ENCODE data around the gene MRPL20.
"Not testable (repeated sequence)": the region's sequence is repeated elsewhere in the genome, so short reads cannot be mapped to it uniquely, and the experiment has no call there.

MRPL20 gene

DNA sequence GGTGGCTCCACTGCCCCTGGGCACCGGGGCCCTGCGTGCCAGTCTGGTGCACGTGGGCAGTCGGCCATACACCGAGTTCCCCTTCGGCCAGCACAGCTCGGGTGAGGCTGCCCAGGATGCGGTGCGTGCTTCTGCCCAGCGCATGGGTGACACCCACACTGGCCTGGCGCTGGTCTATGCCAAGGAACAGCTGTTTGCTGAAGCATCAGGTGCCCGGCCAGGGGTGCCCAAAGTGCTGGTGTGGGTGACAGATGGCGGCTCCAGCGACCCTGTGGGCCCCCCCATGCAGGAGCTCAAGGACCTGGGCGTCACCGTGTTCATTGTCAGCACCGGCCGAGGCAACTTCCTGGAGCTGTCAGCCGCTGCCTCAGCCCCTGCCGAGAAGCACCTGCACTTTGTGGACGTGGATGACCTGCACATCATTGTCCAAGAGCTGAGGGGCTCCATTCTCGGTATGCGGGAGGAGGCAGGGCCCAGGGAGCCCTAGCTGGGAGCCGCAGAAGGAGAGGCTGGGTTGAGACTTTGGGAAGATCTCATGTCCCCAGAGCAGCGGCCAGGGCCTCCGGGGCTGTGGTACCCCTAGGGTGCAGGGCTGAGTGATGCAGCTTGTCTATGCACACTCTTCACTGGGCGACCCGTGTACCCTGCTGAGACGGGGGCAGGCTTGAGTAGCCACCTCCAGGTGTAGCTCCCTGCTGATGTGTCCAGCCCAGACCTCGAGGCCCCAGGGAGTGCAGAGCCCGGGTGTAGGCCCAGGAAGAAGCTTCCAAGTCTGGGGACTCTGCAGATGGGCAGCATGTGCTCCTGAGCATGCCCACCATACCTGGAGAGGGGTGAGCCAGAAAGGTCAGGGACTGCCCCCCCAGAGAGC is 30.2 kb upstream of the MRPL20 start:
- no peak for DNase-seq

DNA sequence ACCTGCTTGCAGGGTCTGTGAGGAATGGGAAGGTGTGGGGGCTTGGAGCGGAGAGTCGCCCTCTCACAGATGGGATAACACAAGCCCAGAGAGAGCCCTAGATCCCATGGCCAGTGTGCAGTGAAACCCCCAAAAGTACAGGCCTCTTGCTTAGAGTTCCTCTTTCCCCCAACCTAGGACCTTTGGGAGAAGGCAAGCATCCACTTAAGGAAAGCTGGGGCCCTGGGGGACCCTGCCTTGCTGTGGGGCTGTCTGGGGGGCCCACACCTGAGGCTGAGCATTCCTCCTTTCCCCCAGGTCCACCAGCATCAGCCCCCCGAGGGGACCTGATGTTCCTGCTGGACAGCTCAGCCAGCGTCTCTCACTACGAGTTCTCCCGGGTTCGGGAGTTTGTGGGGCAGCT is 29.5 kb upstream of the MRPL20 start:
- no peak for DNase-seq

DNA sequence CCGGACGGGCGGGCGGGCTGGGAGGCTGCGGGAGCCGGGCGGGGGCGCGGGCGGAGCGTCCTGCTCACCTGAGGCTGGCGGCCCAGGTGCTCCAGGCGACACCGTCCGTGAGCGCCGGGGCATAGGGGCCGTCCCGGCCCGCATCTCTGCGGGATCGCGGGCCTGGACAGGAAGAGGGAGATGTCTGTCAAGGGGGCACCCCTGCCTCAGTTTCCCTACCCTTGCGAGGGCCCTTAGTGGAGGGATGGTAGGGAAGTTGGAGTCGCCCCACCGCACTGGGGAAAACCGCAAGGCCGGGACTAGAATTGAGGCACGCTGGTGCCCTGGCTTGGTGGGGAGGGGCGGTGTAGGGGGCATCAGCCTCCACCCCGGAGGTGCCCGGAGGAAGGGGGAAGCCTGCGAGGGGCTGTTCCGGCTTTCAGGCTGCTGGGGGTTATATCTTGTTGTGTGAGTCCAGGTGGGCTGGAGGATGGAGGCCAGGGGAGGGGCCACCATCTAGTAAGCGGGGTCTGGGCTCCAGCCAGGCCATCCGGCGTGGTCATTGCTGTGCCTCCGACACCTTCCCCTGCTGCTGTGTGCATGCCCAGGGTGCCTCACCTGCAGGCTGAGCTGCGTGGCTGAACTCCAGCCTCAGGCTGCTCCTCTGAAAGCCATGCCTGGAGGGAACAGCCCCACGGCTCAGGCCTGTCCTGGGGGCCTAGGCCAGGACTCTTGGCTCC is 29.0 kb upstream of the MRPL20 start:
- no peak for DNase-seq

DNA sequence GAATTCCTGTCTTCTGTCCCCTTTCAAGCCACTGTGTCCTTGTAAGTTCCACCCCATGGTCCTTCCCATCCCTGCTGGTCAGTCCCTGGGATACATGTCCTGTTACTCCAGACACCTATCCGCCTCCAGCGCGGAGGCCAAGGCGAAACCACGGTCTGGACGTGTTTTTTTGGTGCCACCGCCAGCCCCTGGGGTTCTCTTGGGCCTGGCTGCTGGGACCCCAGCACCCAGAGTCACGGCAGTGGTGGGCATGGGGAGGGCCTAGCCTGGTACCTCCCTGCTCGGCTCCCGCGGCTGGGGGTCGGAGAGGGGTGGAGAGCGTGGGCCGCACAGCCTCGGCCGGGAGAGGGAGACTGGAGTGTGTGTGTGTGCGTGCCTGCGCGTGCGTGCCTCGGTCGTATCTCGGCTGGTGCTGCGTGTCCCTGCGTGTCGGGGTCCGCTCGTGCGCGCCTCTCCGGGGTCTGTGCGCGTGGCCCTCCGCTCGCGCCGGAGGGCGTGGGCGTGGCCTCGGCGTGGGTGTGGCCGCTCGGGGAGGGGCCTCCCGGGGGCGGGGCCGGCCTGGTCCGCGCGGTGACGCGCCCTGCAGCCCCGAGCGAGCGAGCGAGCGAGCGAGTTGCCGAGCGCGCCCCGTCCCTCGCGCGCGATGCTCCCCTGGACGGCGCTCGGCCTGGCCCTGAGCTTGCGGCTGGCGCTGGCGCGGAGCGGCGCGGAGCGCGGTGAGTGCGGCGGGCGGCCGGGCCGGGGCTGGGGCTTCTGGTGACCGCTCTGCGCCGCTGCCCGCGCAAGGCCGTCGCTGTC is 28.2 kb upstream of the MRPL20 start, which contains the start of gene VWA1:
TSS of gene VWA1 (plus strand) at position 585 of the 798 bp plus-strand sequence. CDS start at position 644, 59 bp downstream.
- DNase-seq: no peak

DNA sequence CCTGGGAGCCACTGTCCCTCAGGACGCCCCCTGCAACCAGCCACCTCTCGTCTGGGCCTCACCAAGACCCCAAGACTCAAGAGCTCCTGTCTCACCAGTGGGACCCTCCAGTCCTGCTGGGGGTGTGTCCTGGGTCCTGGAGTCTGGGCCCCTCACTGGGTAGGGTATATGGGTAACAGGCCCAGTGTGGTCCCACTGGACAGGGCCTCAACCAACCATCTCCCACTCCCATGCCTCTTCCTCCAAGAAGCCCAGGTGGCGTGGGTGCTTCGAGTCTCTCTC is 27.7 kb upstream of the MRPL20 start:
- DNase-seq: no peak

DNA sequence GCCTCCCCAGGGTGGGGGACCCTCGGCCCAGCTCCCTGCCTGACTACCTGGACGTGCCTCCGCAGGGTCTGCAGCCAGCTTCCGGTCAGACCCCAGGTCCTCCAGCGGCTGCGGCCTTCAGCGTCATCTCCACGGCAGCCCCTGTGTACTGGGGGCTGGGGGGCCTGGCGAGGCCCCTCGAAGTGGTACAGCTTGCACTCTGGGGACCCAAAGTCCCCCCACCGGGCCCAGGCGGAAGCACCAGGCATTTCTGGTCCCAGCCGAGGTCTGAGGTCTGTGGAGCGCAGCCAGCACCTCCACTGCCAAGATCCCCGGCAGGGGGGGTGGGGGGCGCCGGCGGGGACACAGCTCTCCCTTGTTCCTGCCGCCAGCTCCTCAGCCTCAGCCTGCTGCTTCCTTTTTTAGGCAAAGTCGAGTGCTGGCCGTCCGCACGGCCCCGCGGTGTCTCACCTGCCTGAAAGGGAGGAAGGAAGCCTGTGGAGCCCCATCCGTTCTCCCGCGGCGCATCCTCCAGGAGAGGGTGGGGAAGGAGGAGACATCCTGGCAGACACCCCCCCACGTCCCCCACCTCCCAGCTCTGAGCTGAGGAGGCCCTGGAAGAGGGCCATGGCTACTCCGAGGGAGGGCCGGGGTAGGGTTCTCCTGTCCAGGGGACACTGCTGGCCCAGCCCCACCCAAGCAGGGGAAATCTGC is 27.2 kb upstream of the MRPL20 start:
- no peak for DNase-seq

DNA sequence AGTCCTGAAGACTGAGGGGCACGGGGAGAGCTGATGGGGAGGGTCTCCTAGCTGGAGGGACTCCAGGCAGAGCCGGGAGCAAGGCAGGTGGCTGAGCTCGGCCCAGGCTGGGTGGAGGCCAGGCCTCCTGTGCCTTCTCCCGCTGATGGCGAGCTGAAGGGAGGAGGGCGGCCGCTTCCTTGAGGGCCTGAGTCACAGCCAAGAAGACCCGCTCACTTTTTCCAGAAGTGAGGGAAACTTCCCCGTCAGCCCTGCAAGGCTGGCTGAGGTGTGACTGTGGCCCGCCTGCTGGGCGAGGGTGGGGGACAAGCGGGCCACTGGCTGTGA is 26.7 kb upstream of the MRPL20 start:
- no peak for DNase-seq

DNA sequence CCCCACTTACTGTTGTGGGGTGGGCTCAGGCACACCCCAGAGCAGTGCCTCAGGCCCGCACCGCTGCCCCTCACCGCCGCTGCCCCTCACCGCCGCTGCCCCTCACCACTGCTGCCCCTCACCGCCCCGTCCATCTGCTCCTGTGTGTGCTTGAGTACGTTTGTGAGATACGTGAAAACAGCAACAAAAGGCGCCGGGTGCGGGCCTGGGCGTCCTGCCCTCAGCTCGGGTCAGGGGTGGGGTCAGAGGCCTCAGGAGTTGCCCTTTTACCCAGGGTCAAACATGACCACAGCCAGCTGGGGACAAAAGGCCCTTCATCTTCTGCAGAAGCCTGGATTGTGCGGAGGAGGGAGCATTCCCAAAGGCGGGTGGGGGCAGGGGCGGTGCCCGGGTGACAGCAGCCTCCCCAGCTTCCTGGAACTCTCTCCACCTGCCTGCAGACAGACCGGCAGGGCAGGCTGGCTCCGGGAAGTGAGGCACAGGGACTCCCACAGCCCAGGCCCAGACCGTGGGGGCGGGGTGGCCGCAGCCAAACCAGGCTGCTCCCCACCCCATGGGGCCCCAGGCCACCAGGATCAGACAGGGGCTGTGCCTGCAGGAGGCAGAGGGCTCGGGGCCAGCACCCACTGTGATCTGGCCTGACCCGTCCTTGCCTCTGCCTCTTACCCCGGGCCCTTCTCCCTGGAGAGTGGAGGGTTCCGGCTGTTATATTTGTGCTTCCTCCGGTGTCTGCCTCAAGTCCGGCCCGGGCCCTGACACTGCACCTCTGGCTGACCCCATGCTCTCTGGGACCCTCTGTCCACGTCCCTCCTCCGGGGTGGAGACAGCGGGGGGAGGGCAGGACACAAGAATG is 26.1 kb upstream of the MRPL20 start:
- DNase-seq: no peak

DNA sequence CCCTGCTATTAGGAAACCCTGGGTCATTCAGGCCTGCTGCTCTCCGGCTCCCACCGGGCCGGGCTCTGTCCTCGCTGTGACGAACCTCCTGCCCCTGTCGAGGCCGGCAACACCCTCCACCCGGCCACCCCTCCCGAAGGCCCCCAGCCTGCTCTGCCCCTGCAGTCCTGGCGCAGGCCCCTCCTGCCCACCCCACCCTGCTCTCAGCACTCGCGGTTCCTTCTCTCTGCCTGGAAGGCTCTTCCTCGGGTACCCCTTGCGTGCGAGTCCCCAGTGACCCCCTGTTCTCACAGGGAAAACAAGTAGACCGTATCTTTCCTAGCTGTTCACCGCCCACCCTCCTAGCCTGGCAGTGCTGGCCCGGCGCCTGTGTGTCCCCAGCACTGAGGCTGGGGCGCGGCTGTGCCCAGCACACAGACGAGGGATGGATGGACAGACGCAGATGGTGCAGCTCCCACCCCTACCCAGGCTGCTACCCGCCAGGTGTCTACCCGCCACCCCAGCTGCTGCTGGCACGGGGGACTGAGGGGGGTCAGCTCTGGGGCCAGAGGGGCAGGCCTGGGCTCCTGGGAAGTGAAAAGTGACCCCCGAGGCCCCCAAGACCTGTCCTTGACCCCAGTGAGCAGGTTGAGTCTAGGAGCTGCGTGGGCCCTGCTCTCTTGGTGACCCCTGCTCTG is 25.3 kb upstream of the MRPL20 start:
- no peak for DNase-seq

DNA sequence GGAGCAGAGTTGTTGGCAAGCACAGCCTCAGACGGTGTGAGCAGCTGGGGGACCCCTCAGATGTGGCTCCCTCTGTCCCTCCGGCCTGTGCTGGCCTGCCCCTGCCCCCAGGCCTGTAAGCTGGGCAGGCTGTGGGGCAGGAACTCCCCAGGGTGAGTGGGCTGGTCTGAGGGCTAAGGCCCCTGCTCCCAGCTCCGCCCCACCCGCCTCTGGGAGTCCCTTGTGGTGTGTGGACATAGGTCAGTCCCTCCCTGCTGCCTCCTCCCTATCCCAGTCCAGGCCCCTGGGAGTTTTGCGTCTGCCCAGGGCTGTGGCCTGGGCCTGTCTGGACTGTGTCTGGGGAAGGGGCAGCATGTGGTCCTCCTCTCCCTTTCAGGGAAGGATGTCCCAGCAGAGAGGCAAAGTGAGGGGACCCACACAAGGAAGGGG is 24.8 kb upstream of the MRPL20 start:
- no peak for DNase-seq

DNA sequence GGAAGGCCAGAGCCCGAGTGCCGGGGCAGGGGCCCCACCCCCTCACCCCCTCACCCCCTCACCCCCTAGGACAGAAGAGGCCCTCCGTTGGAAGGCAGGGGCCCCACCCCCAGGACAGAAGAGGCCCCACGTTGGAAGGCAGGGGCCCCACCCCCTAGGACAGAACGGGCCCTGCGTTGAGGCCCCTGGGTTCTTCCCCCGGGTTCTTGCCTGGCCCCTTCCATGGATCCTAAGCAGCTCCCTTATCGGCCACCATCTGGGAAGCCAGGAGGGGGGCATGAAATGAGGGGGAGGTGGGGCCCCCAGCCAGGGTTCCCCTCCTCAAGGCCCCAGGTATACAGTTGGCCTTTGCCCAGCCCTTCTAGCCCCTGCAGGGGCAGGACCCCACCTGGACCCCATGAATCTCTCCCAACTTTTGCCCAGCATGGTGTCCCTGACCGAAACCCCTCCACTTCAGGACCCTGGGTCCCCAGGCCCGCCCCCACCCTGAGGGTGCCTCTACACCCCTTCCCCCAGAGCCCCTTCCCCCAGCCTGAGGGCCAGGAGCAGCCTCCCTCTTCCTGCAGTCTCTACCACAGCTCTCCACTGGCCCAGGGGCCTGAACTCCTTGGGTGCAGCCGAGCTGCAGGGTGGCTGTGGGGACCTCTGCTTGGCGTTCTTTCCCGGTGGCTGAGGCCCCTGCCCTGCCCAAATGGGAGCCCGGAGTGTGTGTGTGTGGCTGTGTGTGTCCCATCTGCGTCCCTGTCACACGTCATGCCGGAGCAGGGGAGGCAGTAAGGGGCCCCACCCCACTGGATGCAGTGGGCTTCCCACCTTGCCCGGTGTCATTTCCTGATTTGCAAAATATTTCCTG is 24.1 kb upstream of the MRPL20 start:
- no peak for DNase-seq

DNA sequence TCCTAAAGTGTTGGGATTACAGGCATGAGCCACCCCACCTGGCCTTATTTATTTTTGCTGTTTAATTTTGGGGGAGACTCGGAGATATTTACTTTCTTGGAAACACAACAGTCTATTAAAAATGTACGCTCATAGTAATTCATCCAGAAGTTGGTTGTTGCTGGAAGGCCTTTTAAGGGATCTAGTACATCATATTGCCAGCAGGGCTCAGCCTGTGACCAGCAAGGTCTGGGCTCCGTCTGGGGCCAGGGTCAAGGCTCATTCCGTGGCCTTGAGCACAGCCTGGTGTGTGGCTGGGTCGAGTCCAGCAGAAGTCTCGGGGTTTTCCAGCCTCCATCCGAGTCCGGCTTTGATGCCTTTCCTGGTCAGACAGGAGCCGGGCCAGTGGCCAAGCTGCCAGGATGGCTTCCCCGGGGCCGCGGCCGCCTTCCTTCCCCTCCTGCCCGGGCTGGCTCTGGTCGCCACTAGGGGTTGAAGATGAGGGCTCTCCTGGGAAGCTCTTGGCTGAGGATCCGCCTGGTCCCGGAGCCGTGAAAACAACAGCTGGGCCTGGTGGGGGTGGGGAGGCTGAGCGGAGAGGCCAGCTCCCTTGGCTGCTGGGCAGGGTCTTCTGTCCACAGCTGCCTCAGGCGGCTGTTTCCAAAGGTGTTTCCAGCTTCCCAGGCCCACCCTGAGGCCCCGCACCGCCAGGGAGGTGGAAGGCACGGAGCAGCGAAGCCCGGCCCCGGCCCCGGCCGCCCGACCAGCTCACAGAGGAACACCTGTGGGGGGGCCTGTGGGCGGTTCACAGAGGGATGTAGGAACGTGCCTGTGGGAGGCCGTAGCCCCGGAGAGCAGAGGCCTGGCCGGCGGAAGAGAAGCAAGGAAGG is 23.3 kb upstream of the MRPL20 start:
- peak; percentile 38 for DNase-seq

DNA sequence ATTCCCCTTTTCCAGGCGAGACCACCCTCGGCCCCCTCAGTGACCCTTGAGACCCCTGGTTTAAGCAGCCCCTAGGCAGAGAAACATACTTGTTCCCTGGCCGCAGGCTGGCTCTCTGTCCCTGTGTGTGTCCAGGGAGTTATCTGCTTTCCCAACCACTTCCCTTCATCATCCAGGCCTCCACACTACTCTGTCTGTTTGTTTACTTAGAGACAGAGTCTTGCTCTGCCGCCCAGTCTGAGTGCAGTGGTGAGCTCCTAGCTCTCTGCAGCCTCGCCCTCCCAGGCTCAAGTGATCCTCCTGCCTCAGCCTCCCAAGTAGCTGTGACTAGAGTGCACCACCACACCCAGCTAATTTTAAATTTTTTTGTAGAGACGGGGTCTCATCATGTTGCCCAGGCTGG is 22.6 kb upstream of the MRPL20 start:
- no peak for DNase-seq

DNA sequence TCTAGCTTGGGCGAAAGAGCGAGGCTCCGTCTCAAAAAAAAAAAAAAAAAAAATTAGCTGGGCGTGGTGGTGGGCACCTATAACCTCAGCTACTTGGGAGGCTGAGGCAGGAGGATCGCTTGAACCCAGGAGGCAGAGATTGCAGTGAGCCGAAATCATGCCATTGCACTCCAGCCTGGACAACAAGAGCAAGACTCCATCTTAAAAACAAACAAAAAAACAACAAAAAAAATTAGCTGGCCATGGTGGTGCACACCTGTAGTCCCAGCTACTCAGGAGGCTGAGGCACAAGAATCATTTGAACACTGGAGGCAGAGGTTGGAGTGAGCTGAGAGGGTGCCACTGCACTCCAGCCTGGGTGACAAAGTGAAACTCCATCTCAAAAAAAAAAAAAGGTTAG is 21.9 kb upstream of the MRPL20 start:
- not testable (repeated sequence) for DNase-seq

DNA sequence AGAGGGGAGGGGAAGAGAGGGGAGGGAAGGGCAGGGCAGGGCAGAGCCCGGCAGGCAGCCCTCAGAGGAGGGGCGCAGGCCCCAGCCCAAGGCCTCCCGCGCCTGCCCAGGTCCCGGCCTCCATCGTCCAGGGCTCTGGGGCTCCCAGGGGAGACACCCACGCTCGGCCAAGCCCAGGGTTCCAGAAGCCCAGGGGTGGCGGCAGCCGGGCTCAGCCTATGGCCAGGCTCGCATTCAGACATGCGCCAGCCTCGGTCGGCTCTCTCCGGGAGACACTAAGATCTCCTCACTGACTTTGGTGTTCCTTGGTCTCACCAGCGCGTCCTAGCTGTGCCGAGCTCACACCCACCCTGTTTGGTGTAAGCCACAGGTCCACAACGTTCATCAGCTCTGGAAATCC is 21.1 kb upstream of the MRPL20 start:
- no peak for DNase-seq

DNA sequence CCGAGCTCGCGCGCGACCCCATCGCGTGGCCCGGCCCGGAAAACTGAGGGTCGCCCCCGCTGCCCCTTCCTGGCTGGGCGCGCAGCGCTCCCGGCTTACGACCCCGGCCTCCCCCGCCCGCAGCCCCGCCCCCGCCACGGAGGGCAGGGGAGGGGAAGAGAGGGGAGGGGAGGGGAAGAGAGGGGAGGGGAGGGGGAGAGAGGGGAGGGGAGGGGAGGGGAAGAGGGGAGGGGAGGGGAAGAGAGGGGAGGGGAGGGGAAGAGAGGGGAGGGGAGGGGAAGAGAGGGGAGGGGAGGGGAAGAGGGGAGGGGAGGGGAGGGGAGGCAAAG is 20.7 kb upstream of the MRPL20 start:
- DNase-seq: no peak

DNA sequence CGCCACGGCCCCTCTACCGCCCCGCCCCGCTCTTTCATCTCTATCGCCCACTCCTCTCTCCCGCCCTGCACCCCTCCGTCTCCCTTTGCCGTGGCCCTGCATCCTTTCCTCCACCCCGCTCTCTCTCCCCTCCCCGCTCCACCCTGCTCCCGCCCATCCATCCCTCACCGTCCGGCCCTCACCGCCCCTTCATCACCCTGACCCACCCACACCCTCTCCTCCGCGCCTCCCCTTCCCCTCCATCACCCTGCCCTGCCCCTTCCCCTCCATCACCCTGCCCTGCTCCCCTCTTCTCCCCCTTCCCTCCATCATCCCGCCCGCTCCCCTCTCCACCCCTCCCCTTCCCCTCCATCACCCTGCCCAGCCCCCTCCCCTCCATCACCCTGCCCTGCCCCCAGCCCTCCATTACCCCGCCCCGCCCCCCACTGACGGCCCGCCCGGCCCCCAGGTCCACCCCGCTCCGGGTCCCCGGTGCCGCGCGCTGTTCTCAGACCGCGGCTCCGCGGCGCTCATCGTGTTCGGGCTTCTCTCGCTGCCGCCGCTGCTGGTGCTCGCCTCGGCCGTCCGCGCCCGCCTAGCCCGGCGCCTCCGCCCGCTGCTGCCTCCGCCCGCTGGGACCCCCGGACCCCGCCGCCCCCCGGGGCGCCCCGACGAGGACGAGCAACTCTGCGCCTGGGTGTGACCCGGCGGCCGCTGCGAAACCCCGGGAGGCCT is 20.2 kb upstream of the MRPL20 start:
- DNase-seq: no peak

DNA sequence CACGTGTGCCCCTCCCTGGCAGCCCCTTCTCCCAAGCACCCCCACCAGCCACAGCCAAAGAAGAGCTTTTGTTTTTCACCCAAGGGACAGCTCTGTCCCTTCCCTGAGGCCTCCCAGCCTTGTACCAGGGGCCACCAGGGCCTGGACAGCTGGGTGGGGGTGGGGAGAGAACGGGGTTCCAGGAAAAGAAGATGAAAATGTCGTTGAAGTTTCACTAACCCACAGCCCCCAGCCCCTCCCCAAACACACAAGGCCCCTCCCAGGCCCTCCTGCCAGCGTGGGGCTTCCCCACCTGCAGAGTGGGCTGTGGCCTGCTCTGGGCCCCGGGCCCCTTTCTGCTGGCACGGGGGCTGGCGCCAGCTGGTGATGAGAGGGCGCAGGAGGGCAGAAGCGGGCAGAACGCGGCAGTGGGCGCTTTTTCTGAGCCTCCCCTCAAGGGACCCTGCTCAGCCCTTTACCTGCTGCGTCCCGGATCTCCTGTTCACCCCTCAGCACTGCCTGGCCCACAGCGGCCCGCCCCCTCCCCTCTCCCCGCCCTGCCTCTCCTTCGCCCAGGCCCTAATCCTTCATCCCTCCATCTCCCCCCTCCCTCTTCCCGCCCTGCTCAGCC is 19.5 kb upstream of the MRPL20 start:
- no peak for DNase-seq
